ENCODE data around the gene CCL3. TPM values are rescaled to one million over a fixed set of nuclear protein-coding genes. Genes with fewer than 3 reads are reported as not detected.
"Not testable (repeated sequence)": the region's sequence is repeated elsewhere in the genome, so short reads cannot be mapped to it uniquely, and the experiment has no call there.

Gene CCL3
- 7.2 TPM for total RNA-seq

- no peak for DNase-seq
Observed at GRCh38 chr17:36089888-36090836, at the start of gene CCL3. Gene CCL3, minus strand, starts transcription at chr17:36090143. Its CDS starts 85 bp downstream, at chr17:36090058.

- no peak for DNase-seq
Observed at GRCh38 chr17:36136439-36136838, 46.5 kb upstream of the CCL3 start.

- no peak for DNase-seq
Observed at GRCh38 chr17:36136036-36136435, 46.1 kb upstream of the CCL3 start.

- no peak for DNase-seq
Observed at GRCh38 chr17:36135465-36135864, 45.5 kb upstream of the CCL3 start.

- no peak for DNase-seq
Observed at GRCh38 chr17:36133602-36134236, 43.8 kb upstream of the CCL3 start.

GRCh38 chr17:36132421-36132831 lies 42.5 kb upstream of the CCL3 start:
- no peak for DNase-seq

GRCh38 chr17:36131931-36132330 lies 42.0 kb upstream of the CCL3 start:
- no peak for DNase-seq

- DNase-seq, result no peak
Observed at GRCh38 chr17:36131421-36131820, 41.5 kb upstream of the CCL3 start.

- no peak for DNase-seq
Observed at GRCh38 chr17:36130346-36130745, 40.4 kb upstream of the CCL3 start.

- no peak for DNase-seq
Observed at GRCh38 chr17:36129616-36130015, 39.7 kb upstream of the CCL3 start.

- no peak for DNase-seq
Observed at GRCh38 chr17:36128411-36128978, 38.6 kb upstream of the CCL3 start.

GRCh38 chr17:36127911-36128310 lies 38.0 kb upstream of the CCL3 start:
- DNase-seq, result no peak

- DNase-seq, result no peak
Observed at GRCh38 chr17:36127199-36127893, 37.4 kb upstream of the CCL3 start.

- no peak for DNase-seq
Observed at GRCh38 chr17:36124879-36125824, 35.2 kb upstream of the CCL3 start.

GRCh38 chr17:36123431-36123830 lies 33.5 kb upstream of the CCL3 start:
- no peak for DNase-seq

- not testable (repeated sequence) for DNase-seq
Observed at GRCh38 chr17:36121099-36121498, 31.2 kb upstream of the CCL3 start.

GRCh38 chr17:36120221-36120620 lies 30.3 kb upstream of the CCL3 start:
- DNase-seq, result no peak

- no peak for DNase-seq
Observed at GRCh38 chr17:36118477-36119353, 28.8 kb upstream of the CCL3 start.

- DNase-seq, result no peak
Observed at GRCh38 chr17:36117505-36118382, 27.8 kb upstream of the CCL3 start.

GRCh38 chr17:36115649-36115977 lies 25.7 kb upstream of the CCL3 start:
- not testable (repeated sequence) for DNase-seq

Measured in occipital lobe (tissue), 2 donors.